ENCODE results near the gene OPA3. TPM values are rescaled to one million over a fixed set of nuclear protein-coding genes. Genes with fewer than 3 reads are reported as not detected.
"Not testable (repeated sequence)": the region's sequence is repeated elsewhere in the genome, so short reads cannot be mapped to it uniquely, and the experiment has no call there.

Gene OPA3
- total and polyA plus RNA-seq, 9 donors, result 2.0 to 16.6 (median 9.2) TPM

GRCh38 chr19:45515081-45515624 is 69.4 kb downstream of the OPA3 start:
- H3K36me3 ChIP-seq, result no peaks in the 10 kb centered on the region
- H3K4me3 ChIP-seq, result no peak overlapping the region
- no peak for DNase-seq
- intact Hi-C loops (cut with DNase I), result no loop called here
- H3K27me3 ChIP-seq, result no peaks in the 10 kb centered on the region
- H3K9me3 ChIP-seq, result no peaks in the 10 kb centered on the region
- no peak overlapping the region for H3K27ac ChIP-seq
- 79 to 82% (median 80%) methylated on average over 10 of the region's 10 CpGs for WGBS, 3 donors
- H3K4me1 ChIP-seq (ENCODE audit: insufficient read depth), result peaks cover 3% of the 10 kb centered on the region
- TF ChIP-seq CTCF (IDR thresholded peaks at IDR 0.05) (no peak), EP300 (IDR thresholded peaks at IDR 0.05) (no peak), POLR2A (IDR thresholded peaks at IDR 0.05) (no peak)

GRCh38 chr19:45514376-45515051 is 70.1 kb downstream of the OPA3 start:
- DNase-seq, result no peak
- Histone ChIP-seq H3K9me3 (no peaks in the 10 kb centered on the region), H3K36me3 (no peaks in the 10 kb centered on the region), H3K4me1 (ENCODE audit: insufficient read depth) (peaks cover 4% of the 10 kb centered on the region), H3K4me3 (no peak overlapping the region), H3K27ac (no peak overlapping the region), H3K27me3 (no peaks in the 10 kb centered on the region)
- TF ChIP-seq POLR2A (IDR thresholded peaks at IDR 0.05) (no peak), EP300 (IDR thresholded peaks at IDR 0.05) (no peak), CTCF (IDR thresholded peaks at IDR 0.05) (no peak)
- intact Hi-C loops (cut with DNase I), result no loop called here
- 63 to 69% (median 68%) methylated on average over 13 of the region's 13 CpGs for WGBS, 3 donors

GRCh38 chr19:45512881-45513483 is 71.6 kb downstream of the OPA3 start:
- H3K27me3 ChIP-seq, result no peaks in the 10 kb centered on the region
- intact Hi-C loops (cut with DNase I), result no loop called here
- H3K9me3 ChIP-seq, result no peaks in the 10 kb centered on the region
- peaks cover 7% of the 10 kb centered on the region for H3K4me1 ChIP-seq (ENCODE audit: insufficient read depth)
- TF ChIP-seq EP300 (IDR thresholded peaks at IDR 0.05) (no peak), POLR2A (IDR thresholded peaks at IDR 0.05) (no peak)
- H3K27ac ChIP-seq, result no peak overlapping the region
- H3K4me3 ChIP-seq, result no peak overlapping the region
- 84 to 88% (median 85%) methylated on average over 6 of the region's 6 CpGs for WGBS, 3 donors
- no peak for DNase-seq
- no peaks in the 10 kb centered on the region for H3K36me3 ChIP-seq

- Histone ChIP-seq H3K27me3 (no peaks in the 10 kb centered on the region), H3K9me3 (no peaks in the 10 kb centered on the region), H3K36me3 (no peaks in the 10 kb centered on the region), H3K4me3 (no peak overlapping the region), H3K4me1 (ENCODE audit: insufficient read depth) (peaks cover 8% of the 10 kb centered on the region), H3K27ac (no peak overlapping the region)
- TF ChIP-seq CTCF (IDR thresholded peaks at IDR 0.05) (no peak), EP300 (IDR thresholded peaks at IDR 0.05) (no peak), POLR2A (IDR thresholded peaks at IDR 0.05) (no peak)
- intact Hi-C loops (cut with DNase I), result no loop called here
- no peak for DNase-seq
- WGBS, 3 donors, result 91% methylated on average over 5 of the region's 5 CpGs
Observed at GRCh38 chr19:45511074-45511473, 73.5 kb downstream of the OPA3 start.

- H3K4me3 ChIP-seq; DNase-seq; H3K9me3 ChIP-seq; H3K27me3 ChIP-seq; intact Hi-C loops (cut with DNase I); H3K36me3 ChIP-seq; H3K27ac ChIP-seq: not testable (repeated sequence)
- 78 to 81% (median 80%) methylated on average over 11 of the region's 11 CpGs for WGBS, 3 donors
- peaks cover 12% of the 10 kb centered on the region for H3K4me1 ChIP-seq (ENCODE audit: insufficient read depth)
Observed at GRCh38 chr19:45510352-45510751, 74.2 kb downstream of the OPA3 start.

Data from ovary (tissue), 9 donors.